ENCODE measurements around the gene LSMEM2.

DNA sequence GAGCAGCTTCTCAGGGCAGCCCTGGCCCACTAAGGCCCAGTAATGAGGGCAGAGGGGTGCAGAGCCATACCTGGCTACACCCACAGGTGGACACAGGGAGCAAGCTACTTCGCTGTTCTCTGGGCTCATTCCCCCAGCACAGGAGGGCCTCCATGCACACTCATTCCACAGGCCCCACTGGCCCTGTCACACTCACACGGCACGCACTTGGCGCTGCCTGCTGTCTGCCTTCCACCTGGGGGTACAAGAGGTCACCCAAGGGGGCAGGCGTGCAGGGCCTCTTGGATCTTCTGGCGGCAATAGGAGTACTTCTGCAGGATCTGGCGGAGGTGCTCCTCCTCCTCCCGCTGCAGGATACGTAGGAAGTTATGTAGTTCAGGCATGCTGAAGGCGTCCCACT lies 51.4 kb downstream of the LSMEM2 start:
- TF ChIP-seq POLR2AphosphoS5 (IDR thresholded peaks at IDR 0.05), result no peak
- TF ChIP-seq POLR2A (IDR thresholded peaks at IDR 0.05), result no peak
- TF ChIP-seq, protein P1, sequence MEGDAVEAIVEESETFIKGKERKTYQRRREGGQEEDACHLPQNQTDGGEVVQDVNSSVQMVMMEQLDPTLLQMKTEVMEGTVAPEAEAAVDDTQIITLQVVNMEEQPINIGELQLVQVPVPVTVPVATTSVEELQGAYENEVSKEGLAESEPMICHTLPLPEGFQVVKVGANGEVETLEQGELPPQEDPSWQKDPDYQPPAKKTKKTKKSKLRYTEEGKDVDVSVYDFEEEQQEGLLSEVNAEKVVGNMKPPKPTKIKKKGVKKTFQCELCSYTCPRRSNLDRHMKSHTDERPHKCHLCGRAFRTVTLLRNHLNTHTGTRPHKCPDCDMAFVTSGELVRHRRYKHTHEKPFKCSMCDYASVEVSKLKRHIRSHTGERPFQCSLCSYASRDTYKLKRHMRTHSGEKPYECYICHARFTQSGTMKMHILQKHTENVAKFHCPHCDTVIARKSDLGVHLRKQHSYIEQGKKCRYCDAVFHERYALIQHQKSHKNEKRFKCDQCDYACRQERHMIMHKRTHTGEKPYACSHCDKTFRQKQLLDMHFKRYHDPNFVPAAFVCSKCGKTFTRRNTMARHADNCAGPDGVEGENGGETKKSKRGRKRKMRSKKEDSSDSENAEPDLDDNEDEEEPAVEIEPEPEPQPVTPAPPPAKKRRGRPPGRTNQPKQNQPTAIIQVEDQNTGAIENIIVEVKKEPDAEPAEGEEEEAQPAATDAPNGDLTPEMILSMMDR (IDR thresholded peaks at IDR 0.05), result no peak
